ACC112 (cell line): Measurements from ENCODE around the gene DAGLA.
A peak's percentile ranks its signal among the peaks of the same experiment; 100 is the strongest.

ENCODE experiments used
- H2AFZ ChIP-seq: fragments of 200-600 bp; sonication (generic); one replicate; pipeline ENCODE4 v1.6.0; 2017; ENCODE audit warnings: antibody characterized with exemption, low read length; ENCODE audit not compliant: unreplicated experiment
- H3K27ac ChIP-seq: fragments of 200-600 bp; sonication (generic); 2 replicates; pipeline ENCODE4 v1.5.1; 2014; ENCODE audit warnings: low read depth, mild to moderate bottlenecking, antibody characterized with exemption, low read length, moderate library complexity
- H3K27me3 ChIP-seq: fragments of 200-600 bp; sonication (generic); 2 replicates; pipeline ENCODE4 v1.6.1; 2014; ENCODE audit warnings: mild to moderate bottlenecking, antibody characterized with exemption, low read length, moderate library complexity, mixed read lengths; ENCODE audit not compliant: insufficient read depth
- H3K36me3 ChIP-seq: fragments of 200-600 bp; sonication (generic); 2 replicates; pipeline ENCODE4 v1.6.1; 2016; ENCODE audit warnings: mild to moderate bottlenecking, antibody characterized with exemption, low read length, moderate library complexity, mixed read lengths; ENCODE audit not compliant: insufficient read depth
- H3K4me1 ChIP-seq: fragments of 200-600 bp; sonication (generic); one replicate; pipeline ENCODE4 v1.6.1; 2016; ENCODE audit warnings: low read length, mixed read lengths; ENCODE audit not compliant: insufficient read depth, unreplicated experiment, control insufficient read depth
- H3K4me3 ChIP-seq: fragments of 200-600 bp; sonication (generic); 2 replicates; pipeline ENCODE4 v1.5.1; 2014; ENCODE audit warnings: mild to moderate bottlenecking, low read depth, low read length
- H3K79me2 ChIP-seq: fragments of 200-600 bp; sonication (generic); one replicate; pipeline ENCODE4 v1.6.0; 2016; ENCODE audit warnings: low read length; ENCODE audit not compliant: control insufficient read depth, unreplicated experiment, insufficient read depth

The DAGLA gene

GRCh38 chr11:61756147-61756451, 75.9 kb downstream of the DAGLA start:
- H3K36me3 ChIP-seq = no peaks in the 10 kb centered on the region
- H3K4me3 ChIP-seq = no peak overlapping the region
- H3K79me2 ChIP-seq = no peaks in the 10 kb centered on the region
- no peaks in the 10 kb centered on the region for H3K27me3 ChIP-seq
- H3K4me1 ChIP-seq = peaks cover 28% of the 10 kb centered on the region
- no peak overlapping the region for H2AFZ ChIP-seq
- peak overlapping the region; percentile 44 for H3K27ac ChIP-seq

GRCh38 chr11:61756452-61757212, 76.4 kb downstream of the DAGLA start:
- peak overlapping the region; percentile 56 for H3K27ac ChIP-seq
- H3K27me3 ChIP-seq = no peaks in the 10 kb centered on the region
- no peak overlapping the region for H3K4me3 ChIP-seq
- H3K79me2 ChIP-seq = no peaks in the 10 kb centered on the region
- H2AFZ ChIP-seq = no peak overlapping the region
- H3K36me3 ChIP-seq = no peaks in the 10 kb centered on the region
- H3K4me1 ChIP-seq = peaks cover 29% of the 10 kb centered on the region

GRCh38 chr11:61757213-61757862, 77.1 kb downstream of the DAGLA start:
- Histone ChIP-seq H3K4me1 (peaks cover 33% of the 10 kb centered on the region), H2AFZ (no peak overlapping the region), H3K27me3 (no peaks in the 10 kb centered on the region), H3K27ac (no peak overlapping the region), H3K79me2 (no peaks in the 10 kb centered on the region), H3K36me3 (no peaks in the 10 kb centered on the region), H3K4me3 (no peak overlapping the region)

- no peak overlapping the region for H3K27ac ChIP-seq
- H3K4me1 ChIP-seq = peaks cover 23% of the 10 kb centered on the region
- H2AFZ ChIP-seq = no peak overlapping the region
- H3K27me3 ChIP-seq = no peaks in the 10 kb centered on the region
- H3K36me3 ChIP-seq = no peaks in the 10 kb centered on the region
- H3K79me2 ChIP-seq = no peaks in the 10 kb centered on the region
- H3K4me3 ChIP-seq = no peak overlapping the region
These were observed 80.8 kb downstream of the DAGLA start for GRCh38 chr11:61760946-61761345.

- Histone ChIP-seq H2AFZ (no peak overlapping the region), H3K36me3 (no peaks in the 10 kb centered on the region), H3K27me3 (no peaks in the 10 kb centered on the region), H3K79me2 (no peaks in the 10 kb centered on the region), H3K27ac (no peak overlapping the region), H3K4me3 (no peak overlapping the region), H3K4me1 (peaks cover 16% of the 10 kb centered on the region)
These were observed 81.4 kb downstream of the DAGLA start for GRCh38 chr11:61761440-61762222.

- no peaks in the 10 kb centered on the region for H3K27me3 ChIP-seq
- no peak overlapping the region for H3K4me3 ChIP-seq
- H3K79me2 ChIP-seq = no peaks in the 10 kb centered on the region
- H2AFZ ChIP-seq = no peak overlapping the region
- H3K36me3 ChIP-seq = no peaks in the 10 kb centered on the region
- peaks cover 10% of the 10 kb centered on the region for H3K4me1 ChIP-seq
- H3K27ac ChIP-seq = no peak overlapping the region
These were observed 82.0 kb downstream of the DAGLA start for GRCh38 chr11:61762223-61762615.

- no peaks in the 10 kb centered on the region for H3K79me2 ChIP-seq
- no peak overlapping the region for H3K27ac ChIP-seq
- H3K4me1 ChIP-seq = peaks cover 5% of the 10 kb centered on the region
- H2AFZ ChIP-seq = no peak overlapping the region
- H3K36me3 ChIP-seq = no peaks in the 10 kb centered on the region
- H3K4me3 ChIP-seq = no peak overlapping the region
- H3K27me3 ChIP-seq = no peaks in the 10 kb centered on the region
These were observed 82.6 kb downstream of the DAGLA start for GRCh38 chr11:61762798-61763197.

- H3K27ac ChIP-seq = no peak overlapping the region
- H3K4me1 ChIP-seq = peaks cover 5% of the 10 kb centered on the region
- H2AFZ ChIP-seq = no peak overlapping the region
- no peaks in the 10 kb centered on the region for H3K36me3 ChIP-seq
- no peaks in the 10 kb centered on the region for H3K27me3 ChIP-seq
- no peaks in the 10 kb centered on the region for H3K79me2 ChIP-seq
- no peak overlapping the region for H3K4me3 ChIP-seq
These were observed 83.9 kb downstream of the DAGLA start for GRCh38 chr11:61763930-61764605.

GRCh38 chr11:61764606-61765260, 84.5 kb downstream of the DAGLA start:
- no peak overlapping the region for H3K4me3 ChIP-seq
- H2AFZ ChIP-seq = no peak overlapping the region
- peaks cover 10% of the 10 kb centered on the region for H3K4me1 ChIP-seq
- H3K79me2 ChIP-seq = no peaks in the 10 kb centered on the region
- H3K27me3 ChIP-seq = no peaks in the 10 kb centered on the region
- no peak overlapping the region for H3K27ac ChIP-seq
- H3K36me3 ChIP-seq = no peaks in the 10 kb centered on the region

- Histone ChIP-seq H3K27me3 (no peaks in the 10 kb centered on the region), H3K4me3 (no peak overlapping the region), H3K27ac (no peak overlapping the region), H3K4me1 (peaks cover 12% of the 10 kb centered on the region), H3K36me3 (no peaks in the 10 kb centered on the region), H2AFZ (no peak overlapping the region), H3K79me2 (no peaks in the 10 kb centered on the region)
These were observed 85.5 kb downstream of the DAGLA start for GRCh38 chr11:61765550-61766253.
